ENCODE data around the gene CA12.

GRCh38 chr15:63380808-63381282 is 801 bp downstream of the CA12 start:
- TF ChIP-seq, protein P1, sequence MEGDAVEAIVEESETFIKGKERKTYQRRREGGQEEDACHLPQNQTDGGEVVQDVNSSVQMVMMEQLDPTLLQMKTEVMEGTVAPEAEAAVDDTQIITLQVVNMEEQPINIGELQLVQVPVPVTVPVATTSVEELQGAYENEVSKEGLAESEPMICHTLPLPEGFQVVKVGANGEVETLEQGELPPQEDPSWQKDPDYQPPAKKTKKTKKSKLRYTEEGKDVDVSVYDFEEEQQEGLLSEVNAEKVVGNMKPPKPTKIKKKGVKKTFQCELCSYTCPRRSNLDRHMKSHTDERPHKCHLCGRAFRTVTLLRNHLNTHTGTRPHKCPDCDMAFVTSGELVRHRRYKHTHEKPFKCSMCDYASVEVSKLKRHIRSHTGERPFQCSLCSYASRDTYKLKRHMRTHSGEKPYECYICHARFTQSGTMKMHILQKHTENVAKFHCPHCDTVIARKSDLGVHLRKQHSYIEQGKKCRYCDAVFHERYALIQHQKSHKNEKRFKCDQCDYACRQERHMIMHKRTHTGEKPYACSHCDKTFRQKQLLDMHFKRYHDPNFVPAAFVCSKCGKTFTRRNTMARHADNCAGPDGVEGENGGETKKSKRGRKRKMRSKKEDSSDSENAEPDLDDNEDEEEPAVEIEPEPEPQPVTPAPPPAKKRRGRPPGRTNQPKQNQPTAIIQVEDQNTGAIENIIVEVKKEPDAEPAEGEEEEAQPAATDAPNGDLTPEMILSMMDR (IDR thresholded peaks at IDR 0.05) = no peak
- TF ChIP-seq POLR2A (IDR thresholded peaks at IDR 0.05) = no peak

All from vagina (tissue), 2 donors.